Esophagus (tissue), 2 donors: ENCODE measurements around the gene CYP39A1. TPM values are rescaled to one million over a fixed set of nuclear protein-coding genes. Genes with fewer than 3 reads are reported as not detected.
A peak's percentile ranks its signal among the peaks of the same experiment; 100 is the strongest.

Experiments
- H3K27ac ChIP-seq, 2 donors: one replicate each; pipeline ENCODE4 v1.5.1; 2013; ENCODE audit warnings: low read depth in 2 of 2, mild to moderate bottlenecking in 2 of 2, inconsistent platforms in 1 of 2, low read length in 1 of 2, moderate library complexity in 1 of 2
- H3K27me3 ChIP-seq, 2 donors: one replicate each; pipeline ENCODE4 v1.6.1; 2013; ENCODE audit warnings: low read length in 2 of 2, control low read depth in 1 of 2, mild to moderate bottlenecking in 1 of 2; ENCODE audit not compliant: insufficient read depth in 2 of 2, control insufficient read depth in 1 of 2
- H3K36me3 ChIP-seq, 2 donors: one replicate each; pipeline ENCODE4 v1.6.1; 2013; ENCODE audit warnings: low read length in 1 of 2; ENCODE audit not compliant: control insufficient read depth in 2 of 2, insufficient read depth in 2 of 2
- H3K4me1 ChIP-seq, 2 donors: one replicate each; pipeline ENCODE4 v1.6.1; 2013; ENCODE audit warnings: low read length in 1 of 2; ENCODE audit not compliant: control insufficient read depth in 2 of 2, insufficient read depth in 2 of 2
- H3K4me3 ChIP-seq, 2 donors: one replicate each; pipeline ENCODE4 v1.5.1; 2013; ENCODE audit warnings: low read length in 2 of 2, mild to moderate bottlenecking in 2 of 2, low read depth in 1 of 2, moderate library complexity in 1 of 2
- H3K9me3 ChIP-seq, 2 donors: one replicate each; pipeline ENCODE4 v1.6.1; 2013; ENCODE audit warnings: mild to moderate bottlenecking in 2 of 2, low read depth in 1 of 2, low read length in 1 of 2, moderate library complexity in 1 of 2; ENCODE audit not compliant: control insufficient read depth in 2 of 2, insufficient read depth in 1 of 2
- WGBS, 2 donors: extraction: QIAGEN DNeasy Blood & Tissue Kit; methylation state at CpG; one replicate each; pipeline ENCODE4 v1.1.7; 2013; 5-methylcytosine and 5-hydroxymethylcytosine counted together
- polyA plus RNA-seq, 2 donors: library from polyadenylated mRNA; stranded (reverse); fragments of 200-250 nt; gene quantifications; one replicate each; pipeline ENCODE4 v1.2.3, GENCODE V29; 2013
- donor health status: healthy with polysubstance abuse.
- donor health status: Bipolar disorder and iron deficiency.

CYP39A1 gene
- polyA plus RNA-seq, 2 donors: 2.4 to 3.2 TPM

DNA sequence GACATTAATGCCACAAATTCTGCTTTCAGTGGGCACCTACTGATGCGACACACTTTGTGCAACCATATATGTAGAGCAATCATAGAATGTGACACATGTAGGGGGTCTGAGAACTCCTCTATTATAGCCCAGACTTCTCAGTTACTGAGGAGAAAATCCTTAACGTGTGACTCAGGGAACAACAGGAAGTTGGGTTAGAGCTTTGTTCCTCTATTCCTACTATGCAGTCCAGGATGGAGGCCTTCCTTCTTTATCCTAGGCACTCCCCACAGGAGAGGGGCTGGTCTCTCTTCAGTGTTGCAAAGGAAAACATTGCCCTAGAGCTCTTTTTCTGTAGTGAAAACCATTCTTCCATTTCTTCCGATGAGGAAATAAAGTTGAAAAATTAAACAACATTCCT lies 121.7 kb downstream of the CYP39A1 start:
- Histone ChIP-seq H3K27me3 (no peaks in the 10 kb centered on the region), H3K27ac (no peak overlapping the region), H3K4me3 (no peak overlapping the region), H3K9me3 (no peaks in the 10 kb centered on the region), H3K4me1 (no peaks in the 10 kb centered on the region), H3K36me3 (no peaks in the 10 kb centered on the region)
- 66 to 70% methylated on average over 3 of the region's 3 CpGs for WGBS, 2 donors

DNA sequence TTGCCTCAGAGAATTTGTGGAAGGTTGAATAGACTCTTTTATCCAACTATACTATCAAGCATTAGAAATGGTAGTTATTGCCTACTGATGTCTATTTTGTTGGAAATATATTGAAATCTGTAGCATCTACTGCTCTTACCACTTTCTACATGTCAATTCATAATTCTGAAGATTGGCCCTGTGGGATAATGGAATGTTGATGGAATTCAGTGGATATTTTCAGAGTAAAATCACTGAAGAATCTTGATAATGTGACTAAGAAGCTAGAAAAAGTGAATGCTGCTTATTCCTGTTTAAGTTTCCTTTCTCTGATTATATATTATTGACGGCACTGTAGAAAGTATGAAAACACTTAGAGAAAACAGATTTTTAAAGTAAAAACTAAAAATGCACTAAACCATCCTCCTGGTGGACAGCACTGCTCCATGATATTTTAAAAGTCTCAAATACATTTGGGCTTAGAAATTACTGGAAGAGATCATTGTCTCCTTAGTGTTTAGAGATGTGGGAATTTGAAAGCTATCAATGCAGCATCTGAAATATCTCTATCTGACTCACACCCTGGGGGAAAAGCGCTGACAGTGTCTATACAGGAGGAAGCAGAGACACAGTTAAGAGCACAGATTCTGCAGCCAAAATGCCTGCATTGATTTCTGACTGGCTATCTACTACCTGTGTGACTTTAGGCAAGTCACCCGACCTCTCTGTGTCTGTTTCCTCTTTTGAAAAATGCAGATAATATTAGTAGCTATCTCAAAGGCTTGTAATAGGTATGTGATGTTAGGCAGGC lies 123.5 kb downstream of the CYP39A1 start:
- Histone ChIP-seq H3K27ac (no peak overlapping the region), H3K9me3 (no peaks in the 10 kb centered on the region), H3K36me3 (no peaks in the 10 kb centered on the region), H3K27me3 (no peaks in the 10 kb centered on the region), H3K4me1 (no peaks in the 10 kb centered on the region), H3K4me3 (no peak overlapping the region)
- WGBS, 2 donors: 69 to 77% methylated on average over 3 of the region's 3 CpGs

GRCh38 chr6:46526607-46527006 lies 126.0 kb downstream of the CYP39A1 start:
- Histone ChIP-seq H3K36me3 (no peaks in the 10 kb centered on the region), H3K27me3 (no peaks in the 10 kb centered on the region), H3K4me3 (no peak overlapping the region), H3K4me1 (no peaks in the 10 kb centered on the region), H3K9me3 (no peaks in the 10 kb centered on the region), H3K27ac (no peak overlapping the region)
- WGBS, 2 donors: 73 to 87% methylated on average over 1 to 2 of the region's 2 CpGs

GRCh38 chr6:46525583-46525982 lies 127.0 kb downstream of the CYP39A1 start:
- Histone ChIP-seq H3K27me3 (no peaks in the 10 kb centered on the region), H3K4me3 (no peak overlapping the region), H3K4me1 (no peaks in the 10 kb centered on the region), H3K9me3 (no peaks in the 10 kb centered on the region), H3K27ac (no peak overlapping the region), H3K36me3 (no peaks in the 10 kb centered on the region)

GRCh38 chr6:46521464-46521971 lies 131.1 kb downstream of the CYP39A1 start:
- H3K4me1 ChIP-seq: no peaks in the 10 kb centered on the region
- H3K27ac ChIP-seq: no peak overlapping the region
- no peaks in the 10 kb centered on the region for H3K36me3 ChIP-seq
- no peaks in the 10 kb centered on the region for H3K9me3 ChIP-seq
- H3K27me3 ChIP-seq: no peaks in the 10 kb centered on the region
- no peak overlapping the region for H3K4me3 ChIP-seq

DNA sequence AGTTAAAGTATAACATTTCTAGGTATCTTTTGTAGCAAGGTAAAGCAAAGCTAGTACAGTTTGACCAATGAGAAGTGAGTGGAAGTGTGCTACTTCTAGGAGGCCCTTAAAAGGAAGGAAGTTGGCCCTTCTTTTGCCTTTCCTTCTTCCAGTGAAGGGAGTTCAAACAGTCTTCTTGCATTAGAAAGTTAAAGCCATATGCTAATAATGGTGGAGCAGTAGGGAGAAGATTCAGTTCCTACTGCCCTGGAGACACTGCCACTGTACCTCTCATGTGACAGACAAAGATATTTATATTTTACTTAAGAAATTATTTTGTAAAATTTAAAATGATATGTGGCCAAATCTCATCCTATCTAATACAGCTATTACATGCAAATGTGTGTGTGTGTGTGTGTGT lies 135.4 kb downstream of the CYP39A1 start:
- Histone ChIP-seq H3K27me3 (no peaks in the 10 kb centered on the region), H3K4me3 (no peak overlapping the region), H3K4me1 (no peaks in the 10 kb centered on the region), H3K27ac (no peak overlapping the region), H3K9me3 (no peaks in the 10 kb centered on the region), H3K36me3 (no peaks in the 10 kb centered on the region)

DNA sequence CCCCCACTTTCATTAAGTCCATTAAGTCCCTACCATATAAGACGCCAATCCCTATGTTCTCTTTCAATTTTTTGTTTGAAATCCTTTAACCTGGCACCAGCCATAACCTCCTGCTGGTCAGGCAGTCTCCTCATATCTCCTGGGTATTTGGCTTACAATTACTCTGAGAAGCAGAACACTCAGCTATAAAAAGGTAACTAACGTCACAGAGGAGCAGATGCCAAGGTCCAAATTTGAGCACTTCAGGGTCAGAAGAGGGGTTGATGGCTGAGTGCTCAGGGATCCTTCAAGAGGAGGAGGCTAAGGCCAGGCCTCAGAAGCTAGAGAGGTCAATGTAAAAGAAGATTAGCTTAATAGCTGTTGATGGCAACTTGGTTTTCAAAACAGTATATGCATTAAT lies 139.1 kb downstream of the CYP39A1 start:
- H3K4me3 ChIP-seq: no peak overlapping the region
- H3K36me3 ChIP-seq: no peaks in the 10 kb centered on the region
- H3K27me3 ChIP-seq: no peaks in the 10 kb centered on the region
- no peaks in the 10 kb centered on the region for H3K9me3 ChIP-seq
- no peaks in the 10 kb centered on the region for H3K4me1 ChIP-seq
- WGBS, 2 donors: 76 to 79% methylated on average over 2 of the region's 2 CpGs
- H3K27ac ChIP-seq: no peak overlapping the region

- Histone ChIP-seq H3K9me3 (no peaks in the 10 kb centered on the region), H3K27ac (peak overlapping the region; percentile 25 to 55), H3K27me3 (no peaks in the 10 kb centered on the region), H3K36me3 (no peaks in the 10 kb centered on the region), H3K4me3 (no peak overlapping the region), H3K4me1 (no peaks in the 10 kb centered on the region)
- 72 to 77% methylated on average over 7 of the region's 7 CpGs for WGBS, 2 donors
Measured at GRCh38 chr6:46511320-46511719, 141.3 kb downstream of the CYP39A1 start.

GRCh38 chr6:46510651-46511050 lies 142.0 kb downstream of the CYP39A1 start:
- Histone ChIP-seq H3K9me3 (no peaks in the 10 kb centered on the region), H3K36me3 (no peaks in the 10 kb centered on the region), H3K4me3 (no peak overlapping the region), H3K27me3 (no peaks in the 10 kb centered on the region), H3K4me1 (no peaks in the 10 kb centered on the region), H3K27ac (no peak overlapping the region)

- H3K36me3 ChIP-seq: no peaks in the 10 kb centered on the region
- no peaks in the 10 kb centered on the region for H3K4me1 ChIP-seq
- peak overlapping the region in 1 of 2 donors; percentile 43 for H3K27ac ChIP-seq
- no peaks in the 10 kb centered on the region for H3K9me3 ChIP-seq
- no peaks in the 10 kb centered on the region for H3K27me3 ChIP-seq
- H3K4me3 ChIP-seq: no peak overlapping the region
- WGBS, 2 donors: 72% methylated on average over 4 of the region's 4 CpGs
Measured at GRCh38 chr6:46509981-46510510, 142.6 kb downstream of the CYP39A1 start.
